Skeletal muscle cell (primary cell): ENCODE results near the gene NKX2-4.
A peak's percentile ranks its signal among the peaks of the same experiment; 100 is the strongest.
"Not testable (repeated sequence)": the region's sequence is repeated elsewhere in the genome, so short reads cannot be mapped to it uniquely, and the experiment has no call there.

Experiments
- DNase-seq: peaks from one replicate; pipeline ENCODE4 v3.0.0-alpha.2; 2010; ENCODE audit warnings: low read depth
- H3K4me3 ChIP-seq: 2 replicates; pipeline ENCODE4 v1.5.1; 2011; ENCODE audit warnings: low read depth, mild to moderate bottlenecking, control low read depth, low read length, moderate library complexity

Gene NKX2-4

DNA sequence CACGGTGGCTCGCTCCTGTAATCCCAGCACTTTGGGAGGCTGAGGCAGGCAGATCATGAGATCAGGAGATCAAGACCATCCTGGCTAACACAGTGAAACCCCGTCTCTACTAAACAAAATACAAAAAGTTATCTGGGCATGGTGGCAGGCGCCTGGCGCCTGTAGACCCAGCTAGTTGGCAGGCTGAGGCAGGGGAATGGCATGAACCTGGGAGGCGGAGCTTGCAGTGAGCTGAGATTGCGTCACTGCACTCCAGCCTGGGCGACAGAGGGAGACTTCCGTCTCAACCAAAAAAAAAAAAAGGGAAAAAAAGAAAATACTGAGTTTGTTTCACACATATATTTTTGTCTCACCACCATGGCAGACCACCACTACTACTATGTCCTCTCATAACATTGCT lies 31.1 kb downstream of the NKX2-4 start:
- not testable (repeated sequence) for DNase-seq, H3K4me3 ChIP-seq

DNA sequence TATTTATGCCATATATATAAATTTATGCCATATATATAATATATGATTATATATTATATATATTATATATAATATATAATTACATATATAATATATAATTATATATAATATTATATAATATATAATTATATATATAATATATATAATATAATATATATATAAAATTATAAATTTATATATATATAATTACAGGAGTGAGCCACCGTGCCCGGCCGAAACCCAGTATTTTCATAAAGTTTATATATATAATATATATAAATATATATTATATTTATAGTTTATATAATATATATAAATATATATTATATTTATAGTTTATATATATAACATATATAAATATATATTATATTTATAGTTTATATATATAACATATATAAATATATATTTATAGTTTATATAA lies 31.6 kb downstream of the NKX2-4 start:
- DNase-seq = no peak
- no peak overlapping the region for H3K4me3 ChIP-seq

DNA sequence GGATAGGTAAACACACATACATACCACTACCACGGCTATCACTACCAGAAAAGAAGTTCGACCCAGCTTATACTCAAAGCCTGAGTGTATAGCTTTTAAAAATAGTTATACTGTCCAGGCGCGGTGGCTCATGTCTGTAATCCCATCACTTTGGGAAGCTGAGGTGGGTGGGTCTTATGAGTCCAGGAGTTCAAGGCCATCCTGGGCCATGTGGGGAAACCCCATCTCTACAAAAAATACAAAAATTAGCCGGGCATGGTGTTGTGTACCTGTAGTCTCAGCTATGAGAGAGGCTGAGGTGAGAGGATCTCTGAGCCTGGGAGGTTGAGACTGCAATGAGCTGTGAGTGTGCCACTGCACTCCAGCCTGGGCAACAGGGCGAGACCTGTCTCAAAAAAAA lies 32.9 kb downstream of the NKX2-4 start:
- DNase-seq = no peak
- H3K4me3 ChIP-seq = no peak overlapping the region

DNA sequence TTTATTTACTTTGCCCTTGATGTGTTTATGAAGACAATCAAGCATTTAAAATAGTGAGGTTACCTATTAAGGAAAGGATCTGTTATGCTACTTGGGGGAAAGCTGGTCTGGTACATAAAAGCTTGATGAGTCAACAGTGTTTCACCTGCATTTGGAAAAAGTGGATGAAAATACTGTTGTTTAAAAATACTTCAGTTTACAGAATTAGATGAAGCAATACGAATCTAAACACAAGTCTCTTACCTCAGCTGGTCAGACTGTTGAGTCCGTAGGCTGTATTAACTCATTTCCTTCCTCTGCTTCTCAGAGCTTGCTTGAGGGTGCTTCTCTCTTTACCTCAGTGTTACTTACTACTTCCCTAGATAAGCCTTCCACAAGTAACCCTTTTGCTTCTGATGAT lies 36.1 kb downstream of the NKX2-4 start:
- no peak overlapping the region for H3K4me3 ChIP-seq
- no peak for DNase-seq

DNA sequence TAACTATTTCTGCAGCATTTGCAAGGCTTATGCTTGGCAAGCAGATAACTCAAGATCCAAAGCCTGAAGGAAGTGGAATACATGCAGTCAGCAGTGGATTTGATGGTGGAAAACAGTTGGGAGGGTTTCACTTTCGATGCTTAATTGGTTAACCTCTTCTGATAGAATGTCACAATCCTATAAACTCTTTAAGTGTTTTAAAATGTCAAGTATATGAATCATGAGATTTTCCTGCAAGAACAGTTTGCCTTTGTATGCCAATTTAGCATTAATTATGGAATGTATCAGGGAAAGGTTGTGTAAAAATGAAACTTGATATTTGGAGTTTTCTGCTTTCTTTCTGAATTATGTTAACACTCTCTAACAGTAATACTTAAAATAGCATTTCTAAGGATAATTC lies 36.6 kb downstream of the NKX2-4 start:
- no peak for DNase-seq
- H3K4me3 ChIP-seq = no peak overlapping the region

DNA sequence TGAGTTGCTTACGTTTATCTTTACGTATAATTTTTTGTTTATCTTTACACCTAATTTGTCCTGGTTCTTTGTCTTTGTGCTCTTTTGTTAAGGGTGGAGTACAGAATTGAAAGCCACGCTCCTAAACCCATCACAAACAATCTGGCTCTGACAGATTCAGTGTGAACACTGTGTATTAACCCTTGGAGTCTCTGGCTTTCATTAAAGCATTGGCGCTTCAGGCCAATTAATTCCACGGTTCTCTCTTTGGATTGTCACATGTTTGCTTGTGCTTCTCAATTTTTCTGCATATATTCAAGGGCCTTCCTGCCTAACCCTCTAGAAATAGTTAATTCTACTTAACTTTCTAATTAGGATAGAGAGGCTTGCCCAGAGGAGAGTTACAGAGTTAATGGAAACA lies 38.6 kb downstream of the NKX2-4 start:
- DNase-seq = no peak
- no peak overlapping the region for H3K4me3 ChIP-seq

DNA sequence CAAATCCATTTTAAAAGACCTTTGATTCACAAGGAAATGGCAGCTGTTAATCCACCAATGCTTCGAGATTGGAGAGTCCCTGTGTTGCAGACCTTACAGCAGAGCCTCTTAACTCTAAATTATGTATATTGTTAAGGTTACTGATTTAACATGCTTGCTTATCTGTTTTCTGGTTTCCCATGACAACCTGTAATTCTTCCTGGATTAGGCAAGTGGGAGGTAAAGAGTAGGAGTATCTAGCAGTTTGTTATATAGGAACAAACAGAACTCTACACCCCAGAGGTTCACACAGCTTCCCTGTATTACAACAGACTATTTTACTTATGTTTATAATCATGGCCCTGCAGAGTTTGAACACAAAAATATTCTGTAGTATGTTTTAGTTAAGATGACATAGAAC lies 39.5 kb downstream of the NKX2-4 start:
- no peak overlapping the region for H3K4me3 ChIP-seq
- DNase-seq = no peak

DNA sequence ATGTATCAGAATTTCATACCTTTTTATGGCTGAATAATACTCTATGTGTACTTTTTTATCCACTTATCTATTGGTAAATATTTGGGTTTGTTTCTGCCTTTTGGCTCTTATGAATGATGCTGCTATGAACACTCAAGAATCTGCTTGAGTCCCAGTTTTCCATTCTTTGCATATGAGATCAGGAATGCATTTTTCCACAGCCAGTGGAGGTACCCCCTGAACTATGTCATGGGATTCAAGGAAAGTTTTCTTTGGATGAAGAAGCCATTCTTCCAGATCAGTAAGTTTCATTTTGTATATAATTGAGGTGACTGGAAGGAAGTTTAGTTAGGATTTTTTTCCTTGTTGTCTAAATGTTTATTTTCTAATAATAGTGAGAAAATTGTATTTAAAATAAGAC lies 40.9 kb downstream of the NKX2-4 start:
- H3K4me3 ChIP-seq = no peak overlapping the region
- no peak for DNase-seq

DNA sequence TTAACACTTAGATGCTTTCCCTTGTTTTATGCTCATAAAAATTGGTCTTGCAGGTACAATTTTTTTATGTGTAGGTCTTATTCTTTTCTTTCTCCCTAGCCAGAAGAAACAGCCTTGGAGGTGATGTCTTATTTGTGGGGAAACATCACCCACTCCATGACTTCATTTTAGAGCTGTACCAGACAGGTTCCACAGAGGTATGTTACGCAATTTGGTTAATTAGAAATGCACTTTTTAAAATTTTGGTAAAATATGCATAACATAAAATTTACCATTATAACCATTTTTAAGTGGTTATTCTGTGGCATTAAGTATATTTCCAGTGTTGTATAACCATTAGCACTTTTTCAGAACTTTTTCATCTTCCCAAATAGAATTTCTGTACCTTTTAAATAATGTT lies 41.3 kb downstream of the NKX2-4 start:
- no peak overlapping the region for H3K4me3 ChIP-seq

DNA sequence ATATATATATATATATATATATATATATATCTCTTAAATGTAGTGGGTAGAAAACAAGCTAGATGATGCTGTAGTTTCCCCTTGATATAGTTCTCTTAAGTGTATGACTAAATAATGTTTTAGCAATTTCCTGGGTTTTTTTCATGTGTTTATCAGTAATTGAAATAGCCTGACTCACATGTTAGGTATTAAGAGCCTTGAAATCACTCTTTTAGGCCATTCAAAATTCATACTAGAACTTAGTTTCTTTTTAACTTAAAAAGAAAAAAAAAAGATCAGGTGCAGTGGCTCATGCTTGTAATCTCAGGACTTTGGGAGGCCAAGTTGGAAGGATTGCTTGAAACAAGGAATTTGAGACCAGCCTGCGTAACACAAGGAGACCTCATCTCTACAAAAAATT lies 44.1 kb downstream of the NKX2-4 start:
- H3K4me3 ChIP-seq = no peak overlapping the region
- no peak for DNase-seq

More for the DNA sequence above, 41.3 kb downstream of the NKX2-4 start:
- no peak for DNase-seq

DNA sequence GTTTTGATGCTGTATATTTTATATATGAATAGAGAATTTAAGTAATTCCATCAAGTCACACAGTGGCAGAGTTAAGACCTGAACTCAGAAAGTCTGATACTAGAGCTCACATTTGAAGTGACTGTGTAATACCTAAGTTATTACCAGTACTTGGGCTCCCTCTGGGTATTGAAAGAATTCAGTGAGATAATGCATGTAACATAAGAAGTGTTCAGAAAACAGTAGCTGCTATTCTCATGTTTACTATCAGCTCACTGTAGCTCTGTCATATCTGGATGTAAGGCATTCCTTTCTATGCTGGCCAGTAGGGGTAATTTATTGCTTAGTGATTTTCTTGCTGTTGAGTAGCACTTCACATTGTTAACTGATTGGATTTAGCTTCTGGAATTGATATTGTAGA lies 44.6 kb downstream of the NKX2-4 start:
- no peak overlapping the region for H3K4me3 ChIP-seq
- peak; percentile 38 for DNase-seq
